LNCaP clone FGC (cell line): ENCODE results near the gene SLC25A53.
A peak's percentile ranks its signal among the peaks of the same experiment; 100 is the strongest.
"Not testable (repeated sequence)": the region's sequence is repeated elsewhere in the genome, so short reads cannot be mapped to it uniquely, and the experiment has no call there.

Source experiments
- DNase-seq: peaks from one replicate; pipeline ENCODE4 v3.0.0-alpha.2; 2011; ENCODE audit warnings: low read depth
- H3K4me3 ChIP-seq: 2 replicates; pipeline ENCODE4 v1.5.1; 2011; ENCODE audit warnings: mild to moderate bottlenecking, low read depth, low read length, control low read depth
- TF ChIP-seq, protein P1 (sequence below): IDR thresholded peaks from 2 replicates; pipeline ENCODE4 v1.5.1; 2012; ENCODE audit warnings: mild to moderate bottlenecking; ENCODE audit not compliant: control insufficient read depth, insufficient read depth; ENCODE audit errors: extremely low read depth

Gene SLC25A53

GRCh38 chrX:104098919-104099318, 57.9 kb downstream of the SLC25A53 start:
- TF ChIP-seq, protein P1, sequence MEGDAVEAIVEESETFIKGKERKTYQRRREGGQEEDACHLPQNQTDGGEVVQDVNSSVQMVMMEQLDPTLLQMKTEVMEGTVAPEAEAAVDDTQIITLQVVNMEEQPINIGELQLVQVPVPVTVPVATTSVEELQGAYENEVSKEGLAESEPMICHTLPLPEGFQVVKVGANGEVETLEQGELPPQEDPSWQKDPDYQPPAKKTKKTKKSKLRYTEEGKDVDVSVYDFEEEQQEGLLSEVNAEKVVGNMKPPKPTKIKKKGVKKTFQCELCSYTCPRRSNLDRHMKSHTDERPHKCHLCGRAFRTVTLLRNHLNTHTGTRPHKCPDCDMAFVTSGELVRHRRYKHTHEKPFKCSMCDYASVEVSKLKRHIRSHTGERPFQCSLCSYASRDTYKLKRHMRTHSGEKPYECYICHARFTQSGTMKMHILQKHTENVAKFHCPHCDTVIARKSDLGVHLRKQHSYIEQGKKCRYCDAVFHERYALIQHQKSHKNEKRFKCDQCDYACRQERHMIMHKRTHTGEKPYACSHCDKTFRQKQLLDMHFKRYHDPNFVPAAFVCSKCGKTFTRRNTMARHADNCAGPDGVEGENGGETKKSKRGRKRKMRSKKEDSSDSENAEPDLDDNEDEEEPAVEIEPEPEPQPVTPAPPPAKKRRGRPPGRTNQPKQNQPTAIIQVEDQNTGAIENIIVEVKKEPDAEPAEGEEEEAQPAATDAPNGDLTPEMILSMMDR: no peak
- DNase-seq: no peak
- no peak overlapping the region for H3K4me3 ChIP-seq

DNA sequence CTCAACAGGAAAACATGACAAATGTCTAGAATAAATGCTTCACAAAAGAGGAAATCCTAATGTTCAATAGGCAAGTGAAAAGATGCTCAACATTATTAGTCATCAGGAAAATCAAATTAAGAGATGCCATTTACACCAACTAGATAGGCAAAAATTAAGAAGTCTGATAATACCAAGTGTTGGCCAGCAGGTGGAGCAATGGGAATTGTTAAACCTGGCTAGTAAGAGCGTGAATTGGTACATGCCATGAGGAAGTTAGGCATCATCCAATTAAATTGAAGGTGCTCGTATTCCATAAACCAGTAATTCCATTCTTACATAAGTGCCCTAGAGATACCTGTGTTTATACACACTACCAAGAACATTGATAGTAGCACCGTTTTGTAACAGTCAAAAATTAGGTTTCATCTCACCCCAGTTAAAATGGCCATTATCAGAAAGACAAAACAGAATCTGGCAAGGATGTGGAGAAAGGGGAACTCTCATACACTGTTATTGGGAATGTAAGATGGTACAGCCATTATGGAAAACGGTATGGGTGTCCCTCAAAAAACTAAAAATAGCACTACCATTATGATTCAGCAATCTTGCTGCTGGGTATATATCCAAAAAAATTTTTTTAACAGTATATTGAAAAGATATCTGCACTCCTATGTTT, 58.5 kb downstream of the SLC25A53 start:
- H3K4me3 ChIP-seq: no peak overlapping the region
- TF ChIP-seq, protein P1: peak; percentile 46
- DNase-seq: peak; percentile 77

DNA sequence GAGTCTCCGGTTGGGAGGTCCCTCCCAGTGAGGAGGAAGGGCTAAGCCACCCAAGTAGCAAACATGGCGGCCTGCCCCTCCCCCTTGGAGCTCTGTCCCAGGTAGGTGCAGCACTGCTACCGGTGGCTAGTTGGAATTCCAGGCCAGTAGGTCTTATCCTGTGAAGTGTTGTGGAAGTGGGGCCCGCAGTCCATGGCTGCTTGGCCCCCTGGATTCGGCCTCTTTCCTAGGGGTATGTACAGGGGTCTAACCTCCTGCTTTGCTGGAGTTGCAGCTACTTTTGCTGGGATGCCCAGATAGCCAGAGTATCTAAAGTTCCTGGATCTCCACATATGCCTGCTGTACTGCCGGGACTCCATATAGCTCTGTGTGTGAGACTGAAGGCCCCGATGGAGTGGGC, 70.9 kb downstream of the SLC25A53 start:
- no peak for DNase-seq
- TF ChIP-seq, protein P1: no peak
- no peak overlapping the region for H3K4me3 ChIP-seq

DNA sequence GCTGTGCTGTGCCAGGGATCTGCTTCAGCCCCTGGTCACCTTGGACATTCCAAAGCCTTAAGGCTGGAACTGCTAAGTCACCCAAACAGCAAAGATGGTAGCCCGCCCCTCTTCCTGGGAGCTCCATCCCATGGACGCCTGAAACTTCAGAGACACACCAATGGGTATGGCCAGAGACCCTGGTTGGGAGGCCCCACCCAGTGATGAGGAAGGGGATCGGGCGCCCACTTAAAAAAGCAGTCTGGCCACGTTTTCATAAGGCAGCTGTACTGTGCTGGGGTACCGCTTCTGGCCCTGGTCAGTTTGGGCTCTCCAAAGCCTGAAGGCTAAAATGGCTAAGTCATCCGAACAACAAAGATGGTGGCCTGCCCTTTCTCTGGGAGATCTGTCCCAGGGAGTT, 71.3 kb downstream of the SLC25A53 start:
- H3K4me3 ChIP-seq: no peak overlapping the region
- TF ChIP-seq, protein P1: no peak
- DNase-seq: no peak

DNA sequence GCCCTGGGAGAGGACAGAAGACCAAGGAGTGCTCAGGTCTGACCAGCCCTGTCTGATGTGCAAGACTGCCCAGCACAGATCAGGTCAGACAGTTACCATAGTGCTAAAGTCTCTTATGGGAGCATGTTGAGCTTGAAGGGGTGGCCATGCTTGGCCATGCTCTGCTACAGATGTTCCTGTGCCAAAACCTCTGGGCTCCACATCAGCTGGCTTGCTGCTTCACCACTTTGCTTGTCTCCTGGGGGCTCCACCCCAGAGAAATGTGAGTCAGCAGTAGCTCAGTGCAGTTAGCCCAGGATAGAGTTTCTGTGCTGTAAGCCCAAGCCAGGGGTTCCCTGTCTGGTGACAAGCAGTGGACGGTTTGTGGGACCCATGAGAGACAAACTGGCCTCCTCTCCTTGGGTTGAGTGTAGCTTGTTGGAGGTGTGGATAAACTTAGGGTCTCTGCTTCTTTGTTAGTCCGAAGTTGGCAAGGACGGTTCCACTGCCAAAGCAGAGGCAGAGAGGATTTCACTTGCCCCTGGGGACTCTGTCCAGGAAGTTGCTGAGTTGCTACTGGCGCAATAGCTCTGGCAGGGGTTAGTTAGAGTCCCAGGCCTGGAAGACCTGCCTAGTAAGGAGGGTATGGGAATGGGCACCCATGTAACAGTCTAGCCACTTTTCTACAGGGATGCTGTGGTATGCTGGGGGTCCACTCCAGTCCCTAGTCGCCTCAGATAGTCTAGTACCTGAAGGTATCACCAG, 72.1 kb downstream of the SLC25A53 start:
- TF ChIP-seq, protein P1: no peak
- no peak overlapping the region for H3K4me3 ChIP-seq
- no peak for DNase-seq

DNA sequence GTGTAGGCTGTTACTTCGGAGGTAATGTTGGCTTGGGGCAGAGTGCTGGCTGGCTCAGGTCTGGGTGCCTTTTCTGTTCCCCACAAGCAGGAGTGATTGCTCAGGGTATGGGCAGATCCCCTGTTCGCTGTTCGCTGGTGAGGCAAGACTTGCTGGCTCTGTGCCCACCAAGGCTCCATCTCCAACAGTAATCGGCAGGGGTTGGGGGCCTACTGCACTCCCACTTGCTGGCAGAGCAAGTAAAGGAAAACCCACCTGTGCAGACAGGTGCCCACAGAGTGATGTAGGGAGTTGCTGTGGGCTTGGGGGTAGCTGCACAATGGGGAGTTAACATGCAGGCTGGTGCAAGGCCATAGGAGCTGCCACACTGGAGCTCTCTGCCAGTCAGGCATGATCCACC, 72.7 kb downstream of the SLC25A53 start:
- no peak overlapping the region for H3K4me3 ChIP-seq
- TF ChIP-seq, protein P1: no peak
- no peak for DNase-seq

DNA sequence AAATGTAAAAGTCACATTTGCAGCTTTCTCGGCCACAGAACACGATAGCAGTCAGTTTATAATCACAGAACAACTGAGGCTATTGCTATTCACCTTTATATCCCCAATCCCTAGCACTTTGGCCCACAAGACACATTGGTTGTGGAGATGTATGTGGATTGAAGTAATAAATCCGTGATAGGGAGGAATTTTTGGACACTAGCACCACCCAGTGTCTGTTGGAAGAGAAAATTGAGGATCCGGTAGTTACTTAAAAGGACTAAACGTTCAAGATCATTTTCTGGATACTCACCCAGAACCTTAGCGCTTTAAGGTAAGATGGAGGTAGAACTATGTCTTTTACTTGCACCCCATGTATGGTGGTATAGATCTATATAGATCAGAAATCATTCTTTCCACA, 79.0 kb downstream of the SLC25A53 start:
- not testable (repeated sequence) for H3K4me3 ChIP-seq, DNase-seq

- not testable (repeated sequence) for DNase-seq, H3K4me3 ChIP-seq
These were observed 80.9 kb downstream of the SLC25A53 start, which contains the start of gene TMSB15C for GRCh38 chrX:104075778-104076445. TMSB15C (minus strand) TSS chrX:104076236.

- H3K4me3 ChIP-seq, DNase-seq: not testable (repeated sequence)
These were observed 94.2 kb downstream of the SLC25A53 start for GRCh38 chrX:104062636-104063035.

- H3K4me3 ChIP-seq, DNase-seq: not testable (repeated sequence)
These were observed 101.9 kb downstream of the SLC25A53 start for GRCh38 chrX:104054956-104055355.
